K562 (cell line): ENCODE measurements around the gene KCNN4. TPM values are rescaled to one million over a fixed set of nuclear protein-coding genes. Genes with fewer than 3 reads are reported as not detected.

Experiments used
- ARID2 ChIP-seq: fragments of 450-650 bp; IDR thresholded peaks from 2 replicates; pipeline ENCODE4 v1.6.1; 2017; ENCODE audit warnings: antibody characterized with exemption, mild to moderate bottlenecking
- ERF ChIP-seq: fragments of 450-650 bp; formaldehyde crosslinking; IDR thresholded peaks from 2 replicates; pipeline ENCODE4 v1.4.0; 2020; ENCODE audit warnings: mild to moderate bottlenecking, mixed read lengths
- GTF2F1 ChIP-seq: IDR thresholded peaks from 2 replicates; pipeline ENCODE4 v1.6.1; 2011; ENCODE audit warnings: low read depth, low read length, improper control_type of control experiment
- MBD2 ChIP-seq: sonication (generic); IDR thresholded peaks from 2 replicates; pipeline ENCODE4 v1.6.1; 2016; ENCODE audit warnings: low read depth, borderline replicate concordance
- NCOA2 ChIP-seq, 2 experiments: fragments of 450-650 bp; IDR thresholded peaks; 2 replicates each; pipeline ENCODE4 v1.6.1; 2018; ENCODE audit warnings: mild to moderate bottlenecking in 2 of 2, moderate library complexity in 1 of 2; ENCODE audit not compliant: partially characterized antibody in 2 of 2
- PPARD ChIP-seq: fragments of 250-450 bp; sonication (Bioruptor Pico); IDR thresholded peaks from 2 replicates; pipeline ENCODE4 v1.8.0; 2022; ENCODE audit warnings: inconsistent platforms, mild to moderate bottlenecking, moderate library complexity
- RCOR1 ChIP-seq, 2 experiments: IDR thresholded peaks; 2 replicates each; pipeline ENCODE4 v1.6.1; 2012; ENCODE audit warnings: low read depth in 2 of 2, low read length in 2 of 2, borderline replicate concordance in 1 of 2, improper control_type of control experiment in 1 of 2
- SP2 ChIP-seq: IDR thresholded peaks from 2 replicates; pipeline ENCODE4 v1.6.1; 2011; ENCODE audit warnings: mild to moderate bottlenecking, low read depth, low read length, moderate library complexity; ENCODE audit not compliant: poor library complexity, severe bottlenecking; ENCODE audit errors: extremely low read depth
- SRSF7 ChIP-seq: fragments of 200-400 bp; formaldehyde crosslinking; optimal IDR thresholded peaks from 2 replicates; pipeline ENCODE3; 2017; ENCODE audit warnings: mild to moderate bottlenecking, low read depth, low read length
- TBP ChIP-seq: optimal IDR thresholded peaks from 2 replicates; pipeline ENCODE3; 2011; ENCODE audit warnings: low read depth, low read length, improper control_type of control experiment
- ZNF263 ChIP-seq: sonication (generic); formaldehyde crosslinking; IDR thresholded peaks from 2 replicates; pipeline ENCODE4 v1.8.0; 2022; ENCODE audit warnings: mild to moderate bottlenecking, missing genetic modification reagents, borderline replicate concordance
- ZNF311 ChIP-seq: fragments of 250-450 bp; sonication (Bioruptor Pico); IDR thresholded peaks from 2 replicates; pipeline ENCODE4 v1.4.0; 2020; ENCODE audit warnings: mild to moderate bottlenecking, moderate library complexity
- ZNF408 ChIP-seq: fragments of 250-450 bp; sonication (Bioruptor Pico); IDR thresholded peaks from 2 replicates; pipeline ENCODE4 v1.4.0; 2020; ENCODE audit warnings: low read depth, mild to moderate bottlenecking, moderate library complexity
- polyA plus RNA-seq, 8 experiments: library from polyadenylated mRNA; depleted of rRNA in 4 of 8; stranded (reverse) in 5 of 8; unstranded in 3 of 8; fragments of >200 nt; fragmentation: Nextera tagmentation in 2 of 8; fragmentation: Illumina TruSeq in 1 of 8; extraction: Ambion mirVana in 2 of 8; extraction: Trizol in 1 of 8; gene quantifications; 2 replicates each; pipeline versions ENCODE4 v1.2.1 to v1.2.3, GENCODE V29; 2011 to 2014; ENCODE audit warnings: inconsistent platforms in 1 of 8, missing spikeins in 1 of 8
- total RNA-seq, 7 experiments: library from RNA; depleted of rRNA in 6 of 7; stranded (reverse); fragments of >200 nt in 6 of 7; fragmentation: Illumina TruSeq in 2 of 7; extraction: Trizol in 2 of 7; gene quantifications; 2 replicates each; pipeline versions ENCODE4 v1.2.1 to v1.2.3, GENCODE V29; 2011 to 2021; ENCODE audit warnings: low replicate concordance in 1 of 7
- TF ChIP-seq, protein P1 (sequence below): conservative IDR thresholded peaks from 2 replicates; pipeline ENCODE4 v1.6.1; 2011; ENCODE audit warnings: low read depth, mild to moderate bottlenecking, low read length; ENCODE audit not compliant: control insufficient read depth
- TF ChIP-seq, protein P2 (sequence below), 2 experiments: fragments of 450-650 bp; IDR thresholded peaks; 2 replicates each; pipeline ENCODE4 v1.6.1; 2018; ENCODE audit warnings: mild to moderate bottlenecking in 2 of 2, low read depth in 1 of 2; ENCODE audit not compliant: partially characterized antibody in 2 of 2
- TF ChIP-seq, protein P3 (sequence below): fragments of 450-650 bp; formaldehyde crosslinking; IDR thresholded peaks from 2 replicates; pipeline ENCODE4 v1.4.0; 2020; ENCODE audit warnings: mild to moderate bottlenecking, moderate library complexity
- TF ChIP-seq, protein P4 (sequence below): fragments of 200-800 bp; sonication (Bioruptor generic); IDR thresholded peaks from 2 replicates; pipeline ENCODE4 v1.6.1; 2017; ENCODE audit warnings: missing genetic modification characterization, missing compliant biosample characterization

The KCNN4 gene
- total and polyA plus RNA-seq, 9 of the 15 experiments (the other 6 are each of a cell fraction or from before 2014, with no cell fraction given): 0.53 to 37.7 (median 25.9) TPM

DNA sequence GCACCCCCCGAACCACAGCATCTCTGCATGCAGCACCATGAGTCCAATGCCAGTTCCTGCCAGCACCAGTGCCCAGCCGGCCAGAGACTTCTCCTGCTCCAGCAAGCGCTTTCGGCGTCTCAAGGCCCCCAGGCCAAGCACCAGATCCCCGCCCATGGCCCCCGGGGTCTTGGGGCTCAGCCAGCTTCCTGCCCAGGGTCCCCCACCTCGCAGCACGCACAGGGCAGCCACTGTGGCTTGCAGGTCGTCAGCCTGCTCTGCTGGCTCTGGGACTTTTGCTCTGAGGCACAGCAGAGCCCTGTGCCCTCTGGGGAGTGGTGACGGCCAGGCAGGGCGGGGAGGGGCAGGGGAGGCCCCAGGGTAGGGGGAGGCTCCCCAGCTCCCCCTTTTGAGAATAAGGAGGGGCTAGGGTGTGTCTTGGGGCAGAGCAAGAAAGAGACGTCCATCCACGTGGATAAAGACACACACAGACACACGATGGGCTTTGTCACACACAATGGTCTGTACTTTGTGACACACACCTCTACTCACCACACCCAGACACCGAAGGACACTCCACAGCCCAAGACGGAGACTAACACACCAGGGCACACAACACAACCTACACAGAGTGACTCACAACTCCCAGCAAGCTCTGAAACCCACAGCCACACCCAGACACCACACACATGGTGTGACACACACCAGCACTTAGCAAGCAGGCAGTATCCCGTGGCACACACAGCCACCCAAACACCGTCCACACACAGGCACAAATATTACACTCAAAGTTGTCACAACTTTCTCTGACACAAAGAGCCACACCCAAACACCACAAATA lies at the start of gene KCNN4 (continued):
- TF ChIP-seq ZNF311: no peak
- TF ChIP-seq ZNF263 (CRISPR knock-in tag): no peak
- TF ChIP-seq GTF2F1: no peak
- TF ChIP-seq MBD2: no peak
- TF ChIP-seq, protein P1, sequence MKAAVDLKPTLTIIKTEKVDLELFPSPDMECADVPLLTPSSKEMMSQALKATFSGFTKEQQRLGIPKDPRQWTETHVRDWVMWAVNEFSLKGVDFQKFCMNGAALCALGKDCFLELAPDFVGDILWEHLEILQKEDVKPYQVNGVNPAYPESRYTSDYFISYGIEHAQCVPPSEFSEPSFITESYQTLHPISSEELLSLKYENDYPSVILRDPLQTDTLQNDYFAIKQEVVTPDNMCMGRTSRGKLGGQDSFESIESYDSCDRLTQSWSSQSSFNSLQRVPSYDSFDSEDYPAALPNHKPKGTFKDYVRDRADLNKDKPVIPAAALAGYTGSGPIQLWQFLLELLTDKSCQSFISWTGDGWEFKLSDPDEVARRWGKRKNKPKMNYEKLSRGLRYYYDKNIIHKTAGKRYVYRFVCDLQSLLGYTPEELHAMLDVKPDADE: no peak
- 0 out of 2 replicates have a peak, but pooled peaks have one; percentile 11 for TF ChIP-seq ERF
- TF ChIP-seq, protein P2, sequence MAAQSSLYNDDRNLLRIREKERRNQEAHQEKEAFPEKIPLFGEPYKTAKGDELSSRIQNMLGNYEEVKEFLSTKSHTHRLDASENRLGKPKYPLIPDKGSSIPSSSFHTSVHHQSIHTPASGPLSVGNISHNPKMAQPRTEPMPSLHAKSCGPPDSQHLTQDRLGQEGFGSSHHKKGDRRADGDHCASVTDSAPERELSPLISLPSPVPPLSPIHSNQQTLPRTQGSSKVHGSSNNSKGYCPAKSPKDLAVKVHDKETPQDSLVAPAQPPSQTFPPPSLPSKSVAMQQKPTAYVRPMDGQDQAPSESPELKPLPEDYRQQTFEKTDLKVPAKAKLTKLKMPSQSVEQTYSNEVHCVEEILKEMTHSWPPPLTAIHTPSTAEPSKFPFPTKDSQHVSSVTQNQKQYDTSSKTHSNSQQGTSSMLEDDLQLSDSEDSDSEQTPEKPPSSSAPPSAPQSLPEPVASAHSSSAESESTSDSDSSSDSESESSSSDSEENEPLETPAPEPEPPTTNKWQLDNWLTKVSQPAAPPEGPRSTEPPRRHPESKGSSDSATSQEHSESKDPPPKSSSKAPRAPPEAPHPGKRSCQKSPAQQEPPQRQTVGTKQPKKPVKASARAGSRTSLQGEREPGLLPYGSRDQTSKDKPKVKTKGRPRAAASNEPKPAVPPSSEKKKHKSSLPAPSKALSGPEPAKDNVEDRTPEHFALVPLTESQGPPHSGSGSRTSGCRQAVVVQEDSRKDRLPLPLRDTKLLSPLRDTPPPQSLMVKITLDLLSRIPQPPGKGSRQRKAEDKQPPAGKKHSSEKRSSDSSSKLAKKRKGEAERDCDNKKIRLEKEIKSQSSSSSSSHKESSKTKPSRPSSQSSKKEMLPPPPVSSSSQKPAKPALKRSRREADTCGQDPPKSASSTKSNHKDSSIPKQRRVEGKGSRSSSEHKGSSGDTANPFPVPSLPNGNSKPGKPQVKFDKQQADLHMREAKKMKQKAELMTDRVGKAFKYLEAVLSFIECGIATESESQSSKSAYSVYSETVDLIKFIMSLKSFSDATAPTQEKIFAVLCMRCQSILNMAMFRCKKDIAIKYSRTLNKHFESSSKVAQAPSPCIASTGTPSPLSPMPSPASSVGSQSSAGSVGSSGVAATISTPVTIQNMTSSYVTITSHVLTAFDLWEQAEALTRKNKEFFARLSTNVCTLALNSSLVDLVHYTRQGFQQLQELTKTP (IDR thresholded peaks at IDR 0.05; ENCODE audit: low read depth in 1 of 2, partially characterized antibody in 2 of 2): no peak
- TF ChIP-seq ZNF408 (CRISPR knock-in tag): no peak
- peak; percentile 48; the same call in 1 of the 2 replicates for TF ChIP-seq ARID2
- no peak for TF ChIP-seq NCOA2 (IDR thresholded peaks at IDR 0.05; ENCODE audit: partially characterized antibody in 2 of 2)
- no peak for TF ChIP-seq PPARD (CRISPR knock-in tag)
- peak; percentile 60 for TF ChIP-seq TBP
- no peak for TF ChIP-seq SRSF7
- TF ChIP-seq RCOR1 (IDR thresholded peaks at IDR 0.05; ENCODE audit: borderline replicate concordance in 1 of 2, low read depth in 2 of 2, low read length in 2 of 2): no peak
- TF ChIP-seq, protein P3, sequence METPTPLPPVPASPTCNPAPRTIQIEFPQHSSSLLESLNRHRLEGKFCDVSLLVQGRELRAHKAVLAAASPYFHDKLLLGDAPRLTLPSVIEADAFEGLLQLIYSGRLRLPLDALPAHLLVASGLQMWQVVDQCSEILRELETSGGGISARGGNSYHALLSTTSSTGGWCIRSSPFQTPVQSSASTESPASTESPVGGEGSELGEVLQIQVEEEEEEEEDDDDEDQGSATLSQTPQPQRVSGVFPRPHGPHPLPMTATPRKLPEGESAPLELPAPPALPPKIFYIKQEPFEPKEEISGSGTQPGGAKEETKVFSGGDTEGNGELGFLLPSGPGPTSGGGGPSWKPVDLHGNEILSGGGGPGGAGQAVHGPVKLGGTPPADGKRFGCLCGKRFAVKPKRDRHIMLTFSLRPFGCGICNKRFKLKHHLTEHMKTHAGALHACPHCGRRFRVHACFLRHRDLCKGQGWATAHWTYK: peak; percentile 51; the same call in 1 of the 2 replicates
- TF ChIP-seq SP2: no peak
- TF ChIP-seq, protein P4, sequence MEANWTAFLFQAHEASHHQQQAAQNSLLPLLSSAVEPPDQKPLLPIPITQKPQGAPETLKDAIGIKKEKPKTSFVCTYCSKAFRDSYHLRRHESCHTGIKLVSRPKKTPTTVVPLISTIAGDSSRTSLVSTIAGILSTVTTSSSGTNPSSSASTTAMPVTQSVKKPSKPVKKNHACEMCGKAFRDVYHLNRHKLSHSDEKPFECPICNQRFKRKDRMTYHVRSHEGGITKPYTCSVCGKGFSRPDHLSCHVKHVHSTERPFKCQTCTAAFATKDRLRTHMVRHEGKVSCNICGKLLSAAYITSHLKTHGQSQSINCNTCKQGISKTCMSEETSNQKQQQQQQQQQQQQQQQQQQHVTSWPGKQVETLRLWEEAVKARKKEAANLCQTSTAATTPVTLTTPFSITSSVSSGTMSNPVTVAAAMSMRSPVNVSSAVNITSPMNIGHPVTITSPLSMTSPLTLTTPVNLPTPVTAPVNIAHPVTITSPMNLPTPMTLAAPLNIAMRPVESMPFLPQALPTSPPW (CRISPR knock-in tag): peak; percentile 92
